Lower leg skin (tissue), 3 donors: ENCODE results near the gene VWA8.

Experiments used
- POLR2A ChIP-seq, 2 donors: fragments of 450-650 bp; IDR thresholded peaks; one replicate each; pipeline ENCODE4 v1.6.1; 2016 to 2017; ENCODE audit warnings: antibody characterized with exemption in 2 of 2, mild to moderate bottlenecking in 1 of 2, moderate library complexity in 1 of 2
- TF ChIP-seq, protein P1 (sequence below), 3 donors: fragments of 450-650 bp; IDR thresholded peaks; one replicate each; pipeline ENCODE4 v1.5.1; 2016; ENCODE audit warnings: antibody characterized with exemption in 3 of 3, mild to moderate bottlenecking in 3 of 3, moderate library complexity in 2 of 3

DNA sequence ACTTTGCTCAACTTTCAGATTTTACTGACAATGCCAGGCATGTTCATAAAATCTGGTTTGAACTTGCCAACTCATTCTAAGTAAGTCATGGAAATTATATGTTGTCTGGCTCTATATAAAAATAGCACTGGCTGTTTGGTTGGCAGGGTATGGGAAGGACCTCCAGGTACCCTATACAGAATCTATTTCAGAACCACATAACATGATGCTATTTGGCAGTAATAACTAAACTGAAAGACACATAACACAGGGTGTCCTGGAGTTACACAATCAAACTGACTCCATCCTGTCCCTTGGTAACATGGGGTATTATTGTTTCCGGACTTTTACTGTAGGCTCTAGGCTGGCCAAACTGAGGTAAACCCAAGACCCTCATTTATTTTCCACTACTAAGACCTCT, 254.8 kb downstream of the VWA8 start:
- TF ChIP-seq, protein P1, sequence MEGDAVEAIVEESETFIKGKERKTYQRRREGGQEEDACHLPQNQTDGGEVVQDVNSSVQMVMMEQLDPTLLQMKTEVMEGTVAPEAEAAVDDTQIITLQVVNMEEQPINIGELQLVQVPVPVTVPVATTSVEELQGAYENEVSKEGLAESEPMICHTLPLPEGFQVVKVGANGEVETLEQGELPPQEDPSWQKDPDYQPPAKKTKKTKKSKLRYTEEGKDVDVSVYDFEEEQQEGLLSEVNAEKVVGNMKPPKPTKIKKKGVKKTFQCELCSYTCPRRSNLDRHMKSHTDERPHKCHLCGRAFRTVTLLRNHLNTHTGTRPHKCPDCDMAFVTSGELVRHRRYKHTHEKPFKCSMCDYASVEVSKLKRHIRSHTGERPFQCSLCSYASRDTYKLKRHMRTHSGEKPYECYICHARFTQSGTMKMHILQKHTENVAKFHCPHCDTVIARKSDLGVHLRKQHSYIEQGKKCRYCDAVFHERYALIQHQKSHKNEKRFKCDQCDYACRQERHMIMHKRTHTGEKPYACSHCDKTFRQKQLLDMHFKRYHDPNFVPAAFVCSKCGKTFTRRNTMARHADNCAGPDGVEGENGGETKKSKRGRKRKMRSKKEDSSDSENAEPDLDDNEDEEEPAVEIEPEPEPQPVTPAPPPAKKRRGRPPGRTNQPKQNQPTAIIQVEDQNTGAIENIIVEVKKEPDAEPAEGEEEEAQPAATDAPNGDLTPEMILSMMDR (IDR thresholded peaks at IDR 0.05): no peak
- no peak for TF ChIP-seq POLR2A (IDR thresholded peaks at IDR 0.05)
